Measurements from ENCODE around the gene RIC8A. TPM values are rescaled to one million over a fixed set of nuclear protein-coding genes. Genes with fewer than 3 reads are reported as not detected.

RIC8A gene
- total RNA-seq, 1 experiment from 2014 or later, result 84.1 TPM

DNA sequence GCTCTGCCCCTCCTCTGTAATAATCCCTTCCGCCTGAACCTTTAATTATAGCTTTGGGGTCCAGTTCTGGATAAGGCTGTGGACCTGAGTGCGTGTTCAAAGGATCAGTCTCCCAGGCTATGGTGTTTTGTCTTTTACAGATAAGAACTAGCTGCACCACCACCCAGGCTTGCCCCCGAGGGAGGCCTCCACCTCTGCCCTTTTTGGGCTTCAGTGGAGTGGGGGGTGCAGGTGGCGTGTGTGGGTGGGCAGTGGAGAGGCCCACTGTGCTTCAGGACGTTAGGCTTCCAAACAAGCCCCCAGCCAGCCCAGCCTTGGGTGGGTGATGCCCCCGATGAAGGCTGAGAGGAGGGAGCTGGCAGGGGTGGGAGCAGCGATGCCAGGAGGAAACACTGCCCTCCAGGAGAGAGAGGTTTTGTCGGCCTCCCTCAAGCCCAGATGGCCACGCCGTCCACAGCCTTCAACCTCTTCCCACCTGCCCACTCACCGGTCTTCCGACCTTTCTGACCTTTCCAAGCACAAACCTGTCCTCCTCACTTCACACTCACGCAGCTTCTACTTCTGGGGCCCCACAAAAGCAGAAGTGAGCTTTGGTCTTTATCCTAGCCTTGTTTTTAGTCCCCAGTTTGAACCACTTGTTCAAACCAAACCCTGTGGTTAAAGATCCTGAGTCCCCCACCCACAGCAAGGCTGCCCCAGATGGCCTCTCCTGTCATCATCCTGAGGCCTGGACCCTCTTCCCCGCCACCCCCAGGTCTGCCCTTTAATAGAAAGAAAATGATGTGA lies 49.6 kb downstream of the RIC8A start:
- Mint-ChIP-seq H3K9me3 (ENCODE audit: low read depth, unreplicated experiment) (no peaks in the 10 kb centered on the region), H3K27me3 (ENCODE audit: unreplicated experiment) (peaks cover 56% of the 10 kb centered on the region), H3K36me3 (ENCODE audit: insufficient read depth, unreplicated experiment) (peaks cover 22% of the 10 kb centered on the region), H3K27ac (ENCODE audit: unreplicated experiment) (no peak overlapping the region), H3K4me3 (ENCODE audit: low read depth, unreplicated experiment) (no peak overlapping the region), H3K4me1 (ENCODE audit: low read depth, unreplicated experiment) (no peaks in the 10 kb centered on the region)
- DNase-seq, result no peak
- no peak for TF ChIP-seq CTCF (IDR thresholded peaks at IDR 0.05; ENCODE audit: unreplicated experiment)
- CTCF ChIA-PET, result interaction anchor here (0.6 to 1.3 kb wide), 2 partner anchors 12 to 137 kb away, joined by 3 to 7 read pairs; partner anchors contain the start of gene PKP3
- no TSS peak for BruUV-seq (replicated peaks)
- intact Hi-C loops (cut with micrococcal nuclease; ENCODE audit: unreplicated experiment), result no loop called here

- no peak overlapping the region for H3K4me3 Mint-ChIP-seq (ENCODE audit: low read depth, unreplicated experiment)
- H3K36me3 Mint-ChIP-seq (ENCODE audit: insufficient read depth, unreplicated experiment), result peaks cover 15% of the 10 kb centered on the region
- no TSS peak for BruUV-seq (replicated peaks)
- no peaks in the 10 kb centered on the region for H3K9me3 Mint-ChIP-seq (ENCODE audit: low read depth, unreplicated experiment)
- intact Hi-C loops (cut with micrococcal nuclease; ENCODE audit: unreplicated experiment), result no loop called here
- H3K27ac Mint-ChIP-seq (ENCODE audit: unreplicated experiment), result no peak overlapping the region
- peak; percentile 43 for DNase-seq
- CTCF ChIA-PET, result interaction anchor here (0.6 to 1.3 kb wide), 3 partner anchors 11 to 190 kb away, joined by 3 read pairs; no protein-coding TSS in a partner anchor
- H3K4me1 Mint-ChIP-seq (ENCODE audit: low read depth, unreplicated experiment), result no peaks in the 10 kb centered on the region
- peaks cover 56% of the 10 kb centered on the region for H3K27me3 Mint-ChIP-seq (ENCODE audit: unreplicated experiment)
- TF ChIP-seq CTCF (IDR thresholded peaks at IDR 0.05; ENCODE audit: unreplicated experiment), result peak; percentile 34
Observed at GRCh38 chr11:257766-258493, 50.4 kb downstream of the RIC8A start.

GRCh38 chr11:259413-259812 lies 51.9 kb downstream of the RIC8A start:
- no peak for TF ChIP-seq CTCF (IDR thresholded peaks at IDR 0.05; ENCODE audit: unreplicated experiment)
- peaks cover 56% of the 10 kb centered on the region for H3K27me3 Mint-ChIP-seq (ENCODE audit: unreplicated experiment)
- no peaks in the 10 kb centered on the region for H3K9me3 Mint-ChIP-seq (ENCODE audit: low read depth, unreplicated experiment)
- DNase-seq, result no peak
- no TSS peak for BruUV-seq (replicated peaks)
- CTCF ChIA-PET, result no interaction called here
- H3K4me1 Mint-ChIP-seq (ENCODE audit: low read depth, unreplicated experiment), result no peaks in the 10 kb centered on the region
- H3K27ac Mint-ChIP-seq (ENCODE audit: unreplicated experiment), result no peak overlapping the region
- H3K36me3 Mint-ChIP-seq (ENCODE audit: insufficient read depth, unreplicated experiment), result peaks cover under 1% of the 10 kb centered on the region
- intact Hi-C loops (cut with micrococcal nuclease; ENCODE audit: unreplicated experiment), result no loop called here
- no peak overlapping the region for H3K4me3 Mint-ChIP-seq (ENCODE audit: low read depth, unreplicated experiment)

DNA sequence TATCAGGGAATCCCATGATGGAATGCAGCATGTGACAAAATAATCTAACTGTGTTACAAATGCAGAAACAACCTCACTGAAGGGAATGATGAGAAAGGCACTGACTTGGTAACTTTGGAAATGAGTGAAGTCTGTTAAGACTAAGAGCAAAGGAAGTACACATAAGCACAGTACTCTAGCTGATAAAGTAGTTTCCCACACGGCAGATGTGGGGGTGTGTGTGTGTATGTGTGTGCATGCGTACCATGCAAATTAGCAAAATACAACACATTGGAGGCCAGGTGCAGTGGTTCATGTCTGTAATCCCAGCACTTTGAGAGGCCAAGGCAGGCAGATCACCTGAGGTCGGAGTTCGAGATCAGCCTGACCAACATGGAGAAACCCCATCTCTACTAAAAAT lies 54.1 kb downstream of the RIC8A start:
- no peaks in the 10 kb centered on the region for H3K9me3 Mint-ChIP-seq (ENCODE audit: low read depth, unreplicated experiment)
- H3K27ac Mint-ChIP-seq (ENCODE audit: unreplicated experiment), result no peak overlapping the region
- DNase-seq, result no peak
- no TSS peak for BruUV-seq (replicated peaks)
- no peak overlapping the region for H3K4me3 Mint-ChIP-seq (ENCODE audit: low read depth, unreplicated experiment)
- peaks cover 43% of the 10 kb centered on the region for H3K27me3 Mint-ChIP-seq (ENCODE audit: unreplicated experiment)
- no peak for TF ChIP-seq CTCF (IDR thresholded peaks at IDR 0.05; ENCODE audit: unreplicated experiment)
- intact Hi-C loops (cut with micrococcal nuclease; ENCODE audit: unreplicated experiment), result no loop called here
- H3K4me1 Mint-ChIP-seq (ENCODE audit: low read depth, unreplicated experiment), result no peaks in the 10 kb centered on the region
- CTCF ChIA-PET, result interaction anchor here (1.2 kb wide), 1 partner anchor 11 kb away, joined by 3 read pairs; no protein-coding TSS in a partner anchor
- H3K36me3 Mint-ChIP-seq (ENCODE audit: insufficient read depth, unreplicated experiment), result no peaks in the 10 kb centered on the region

Other genes with a start within 250 kb of the RIC8A start
- gene SCGB1C1, start 14.6 kb upstream of the RIC8A start, total RNA-seq (2022), result not detected in 2 replicates
- 47.8 and 59.0 TPM in 2 replicates for gene BET1L, start 309 bp upstream of the RIC8A start, total RNA-seq (2022)
- gene SIRT3, start 28.6 kb downstream of the RIC8A start, total RNA-seq (2022), result 19.2 and 19.7 TPM in 2 replicates
- gene PSMD13, start 29.3 kb downstream of the RIC8A start, total RNA-seq (2022), result 165 and 172 TPM in 2 replicates
- gene NLRP6, start 70.7 kb downstream of the RIC8A start, total RNA-seq (2022), result not detected in 2 replicates
- gene PGGHG, start 81.4 kb downstream of the RIC8A start, total RNA-seq (2022), result 9.5 and 13.5 TPM in 2 replicates
- gene IFITM5, start 91.8 kb downstream of the RIC8A start, total RNA-seq (2022), result not detected in 2 replicates
- gene IFITM2, start 100.1 kb downstream of the RIC8A start, total RNA-seq (2022), result 29.1 and 117 TPM in 2 replicates
- 45.6 and 179 TPM in 2 replicates for gene IFITM1, start 106.3 kb downstream of the RIC8A start, total RNA-seq (2022)
- 264 and 492 TPM in 2 replicates for gene IFITM3, start 113.2 kb downstream of the RIC8A start, total RNA-seq (2022)
- gene B4GALNT4, start 161.8 kb downstream of the RIC8A start, total RNA-seq (2022), result 1.9 and 4.6 TPM in 2 replicates
- 128 and 154 TPM in 2 replicates for gene PKP3, start 186.5 kb downstream of the RIC8A start, total RNA-seq (2022)
- 76.3 and 83.6 TPM in 2 replicates for gene SIGIRR, start 207.3 kb downstream of the RIC8A start, total RNA-seq (2022)
- 27.2 and 32.2 TPM in 2 replicates for gene ANO9, start 234.3 kb downstream of the RIC8A start, total RNA-seq (2022)
- gene PTDSS2, start 242.6 kb downstream of the RIC8A start, total RNA-seq (2022), result 25.1 and 30.4 TPM in 2 replicates

All from Calu3 (cell line).